Astrocyte (in vitro differentiated cells and primary cell): ENCODE results near the gene PLCL1. TPM values are rescaled to one million over a fixed set of nuclear protein-coding genes. Genes with fewer than 3 reads are reported as not detected.

Experiments used
- DNase-seq: peaks from one replicate; pipeline ENCODE4 v3.0.0-alpha.2; 2010; ENCODE audit warnings: low read depth
- FAIRE-seq: peaks from 2 replicates; lab custom pipeline; 2011; peaks lifted over from hg19 to GRCh38; lab: Jason Lieb, UNC
- H2AFZ ChIP-seq: 2 replicates; pipeline ENCODE4 v1.6.0; 2012; ENCODE audit warnings: low read depth, low read length, inconsistent platforms
- H3K27ac ChIP-seq: 2 replicates; pipeline ENCODE4 v1.5.1; 2011; ENCODE audit warnings: low read depth, low read length, inconsistent platforms
- H3K27me3 ChIP-seq: 2 replicates; pipeline ENCODE4 v1.6.0; 2011; ENCODE audit warnings: low read length, inconsistent platforms; ENCODE audit not compliant: insufficient read depth
- H3K36me3 ChIP-seq: 2 replicates; pipeline ENCODE4 v1.5.1; 2011; ENCODE audit warnings: low read length, inconsistent platforms; ENCODE audit not compliant: insufficient read depth
- H3K4me1 ChIP-seq: 2 replicates; pipeline ENCODE4 v1.5.1; 2011; ENCODE audit warnings: low read length, inconsistent platforms; ENCODE audit not compliant: insufficient read depth
- H3K4me2 ChIP-seq: 2 replicates; pipeline ENCODE4 v1.6.0; 2012; ENCODE audit warnings: low read length, inconsistent platforms
- H3K4me3 ChIP-seq: 2 replicates; pipeline ENCODE4 v1.5.1; 2011; ENCODE audit warnings: low read depth, mild to moderate bottlenecking, low read length, inconsistent platforms; ENCODE audit not compliant: insufficient read depth
- H3K79me2 ChIP-seq: 2 replicates; pipeline ENCODE4 v1.6.0; 2012; ENCODE audit warnings: mild to moderate bottlenecking, low read length, inconsistent platforms; ENCODE audit not compliant: insufficient read depth
- H3K9ac ChIP-seq: 2 replicates; pipeline ENCODE4 v1.6.0; 2012; ENCODE audit warnings: mild to moderate bottlenecking, low read length, inconsistent platforms
- H3K9me3 ChIP-seq: 2 replicates; pipeline ENCODE4 v1.5.1; 2012; ENCODE audit warnings: low read depth, mild to moderate bottlenecking, low read length, inconsistent platforms; ENCODE audit not compliant: insufficient read depth
- H4K20me1 ChIP-seq: 2 replicates; pipeline ENCODE4 v1.6.0; 2012; ENCODE audit warnings: low read length, inconsistent platforms; ENCODE audit not compliant: insufficient read depth
- H3K27ac Mint-ChIP-seq: one replicate; pipeline ENCODE4 v1.8.0; 2021; ENCODE audit warnings: mild to moderate bottlenecking, mixed read lengths; ENCODE audit not compliant: unreplicated experiment
- H3K27me3 Mint-ChIP-seq: one replicate; pipeline ENCODE4 v1.8.0; 2021; ENCODE audit warnings: low read depth, mixed read lengths; ENCODE audit not compliant: unreplicated experiment
- H3K36me3 Mint-ChIP-seq: one replicate; pipeline ENCODE4 v1.8.0; 2021; ENCODE audit warnings: low read depth, mixed read lengths; ENCODE audit not compliant: unreplicated experiment
- H3K4me1 Mint-ChIP-seq: one replicate; pipeline ENCODE4 v1.8.0; 2021; ENCODE audit warnings: low read depth, mixed read lengths; ENCODE audit not compliant: unreplicated experiment
- H3K4me3 Mint-ChIP-seq: one replicate; pipeline ENCODE4 v1.8.0; 2021; ENCODE audit warnings: mild to moderate bottlenecking, moderate library complexity, mixed read lengths; ENCODE audit not compliant: unreplicated experiment
- H3K9me3 Mint-ChIP-seq: one replicate; pipeline ENCODE4 v1.8.0; 2021; ENCODE audit warnings: mild to moderate bottlenecking, mixed read lengths; ENCODE audit not compliant: unreplicated experiment
- EZH2 ChIP-seq: IDR thresholded peaks from 2 replicates; pipeline ENCODE4 v1.6.1; 2012; ENCODE audit warnings: mild to moderate bottlenecking, low read length, inconsistent platforms; ENCODE audit not compliant: insufficient read depth
- total RNA-seq: library from RNA; stranded (reverse); gene quantifications from 2 replicates; pipeline ENCODE4 v1.2.1, GENCODE V29; 2021
- TF ChIP-seq, protein P1 (sequence below): IDR thresholded peaks from 2 replicates; pipeline ENCODE4 v1.5.1; 2011; ENCODE audit warnings: low read depth, mild to moderate bottlenecking, inconsistent platforms, low read length, moderate library complexity; ENCODE audit not compliant: insufficient read depth

Gene PLCL1
- total RNA-seq, 1 donor from 2014 or later: 0.84 TPM

DNA sequence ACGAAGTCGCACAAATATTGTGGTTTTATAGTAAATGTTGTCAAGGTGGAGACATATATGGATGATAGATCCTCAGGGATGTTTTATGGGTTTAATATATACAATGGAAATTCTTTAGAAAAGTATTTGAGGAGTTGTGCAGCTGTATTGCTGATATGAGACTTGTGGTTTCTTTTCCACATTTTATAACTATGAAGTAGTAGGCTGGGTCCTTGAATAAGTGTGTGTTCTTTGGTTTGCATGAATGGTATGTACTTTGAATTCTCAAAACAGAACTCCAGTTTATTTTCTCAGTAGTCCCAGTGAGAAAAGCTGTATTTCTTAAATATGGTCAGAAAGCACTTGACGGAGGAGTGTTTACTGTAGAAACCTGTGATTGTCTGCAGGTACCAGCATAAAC, 42.4 kb downstream of the PLCL1 start:
- H3K27ac Mint-ChIP-seq: peak overlapping the region; percentile 21

GRCh38 chr2:197847651-197848401, 43.4 kb downstream of the PLCL1 start:
- DNase-seq: peak; percentile 6
- H3K36me3 ChIP-seq: no peaks in the 10 kb centered on the region
- H3K27me3 Mint-ChIP-seq: peaks cover 4% of the 10 kb centered on the region
- peaks cover 2% of the 10 kb centered on the region for H3K27me3 ChIP-seq
- no peaks in the 10 kb centered on the region for H3K9me3 Mint-ChIP-seq
- TF ChIP-seq, protein P1, sequence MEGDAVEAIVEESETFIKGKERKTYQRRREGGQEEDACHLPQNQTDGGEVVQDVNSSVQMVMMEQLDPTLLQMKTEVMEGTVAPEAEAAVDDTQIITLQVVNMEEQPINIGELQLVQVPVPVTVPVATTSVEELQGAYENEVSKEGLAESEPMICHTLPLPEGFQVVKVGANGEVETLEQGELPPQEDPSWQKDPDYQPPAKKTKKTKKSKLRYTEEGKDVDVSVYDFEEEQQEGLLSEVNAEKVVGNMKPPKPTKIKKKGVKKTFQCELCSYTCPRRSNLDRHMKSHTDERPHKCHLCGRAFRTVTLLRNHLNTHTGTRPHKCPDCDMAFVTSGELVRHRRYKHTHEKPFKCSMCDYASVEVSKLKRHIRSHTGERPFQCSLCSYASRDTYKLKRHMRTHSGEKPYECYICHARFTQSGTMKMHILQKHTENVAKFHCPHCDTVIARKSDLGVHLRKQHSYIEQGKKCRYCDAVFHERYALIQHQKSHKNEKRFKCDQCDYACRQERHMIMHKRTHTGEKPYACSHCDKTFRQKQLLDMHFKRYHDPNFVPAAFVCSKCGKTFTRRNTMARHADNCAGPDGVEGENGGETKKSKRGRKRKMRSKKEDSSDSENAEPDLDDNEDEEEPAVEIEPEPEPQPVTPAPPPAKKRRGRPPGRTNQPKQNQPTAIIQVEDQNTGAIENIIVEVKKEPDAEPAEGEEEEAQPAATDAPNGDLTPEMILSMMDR: no peak
- TF ChIP-seq EZH2: no peak
- H4K20me1 ChIP-seq: no peaks in the 10 kb centered on the region
- peaks cover 17% of the 10 kb centered on the region for H3K4me1 Mint-ChIP-seq
- H3K4me3 Mint-ChIP-seq: no peak overlapping the region
- no peak overlapping the region for H3K4me3 ChIP-seq
- no peak overlapping the region for H3K27ac ChIP-seq
- H3K4me2 ChIP-seq: no peak overlapping the region
- H3K9me3 ChIP-seq: no peaks in the 10 kb centered on the region
- H3K36me3 Mint-ChIP-seq: no peaks in the 10 kb centered on the region
- H3K4me1 ChIP-seq: peaks cover 7% of the 10 kb centered on the region
- FAIRE-seq: no peak
- H3K27ac Mint-ChIP-seq: peak overlapping the region; percentile 1
- no peaks in the 10 kb centered on the region for H3K79me2 ChIP-seq
- H2AFZ ChIP-seq: no peak overlapping the region
- H3K9ac ChIP-seq: no peak overlapping the region

More for the DNA sequence above, 42.4 kb downstream of the PLCL1 start:
- Histone ChIP-seq H3K4me2 (peak overlapping the region; percentile 21), H2AFZ (no peak overlapping the region), H3K27ac (peak overlapping the region; percentile 4), H3K79me2 (no peaks in the 10 kb centered on the region), H3K36me3 (no peaks in the 10 kb centered on the region), H3K27me3 (peaks cover 2% of the 10 kb centered on the region), H3K4me1 (peaks cover 7% of the 10 kb centered on the region), H4K20me1 (no peaks in the 10 kb centered on the region), H3K9ac (no peak overlapping the region), H3K9me3 (no peaks in the 10 kb centered on the region), H3K4me3 (no peak overlapping the region)
- TF ChIP-seq EZH2: no peak
- TF ChIP-seq, protein P1: no peak
- FAIRE-seq (no peak), DNase-seq (peak; percentile 70)
- peaks cover 2% of the 10 kb centered on the region for H3K9me3 Mint-ChIP-seq
- no peaks in the 10 kb centered on the region for H3K36me3 Mint-ChIP-seq
- H3K4me3 Mint-ChIP-seq: no peak overlapping the region
- H3K4me1 Mint-ChIP-seq: peaks cover 17% of the 10 kb centered on the region
- peaks cover 9% of the 10 kb centered on the region for H3K27me3 Mint-ChIP-seq

DNA sequence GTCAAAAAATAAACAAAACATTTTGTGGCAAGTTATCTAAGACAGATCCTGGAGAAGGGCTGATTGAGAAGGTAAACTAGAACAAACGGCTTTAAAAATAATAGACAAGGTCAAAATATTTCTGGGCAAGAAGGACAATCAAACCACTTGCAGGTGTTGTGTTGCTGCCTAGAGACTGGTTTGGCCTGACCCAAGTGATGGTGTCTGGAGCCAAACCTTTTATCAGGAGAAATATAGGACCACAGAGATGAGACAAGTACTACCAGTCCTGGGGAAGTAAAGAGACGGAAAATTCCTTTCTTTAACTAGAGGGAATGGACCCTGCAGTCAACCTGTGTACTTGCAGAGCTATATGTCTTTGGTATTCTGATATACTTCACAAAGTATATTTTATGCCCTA, 44.2 kb downstream of the PLCL1 start:
- DNase-seq (no peak), FAIRE-seq (no peak)
- H3K27me3 ChIP-seq: peaks cover 2% of the 10 kb centered on the region
- Mint-ChIP-seq H3K27me3 (peaks cover 4% of the 10 kb centered on the region), H3K4me1 (peaks cover 17% of the 10 kb centered on the region), H3K36me3 (no peaks in the 10 kb centered on the region), H3K9me3 (no peaks in the 10 kb centered on the region), H3K27ac (no peak overlapping the region), H3K4me3 (no peak overlapping the region)
- no peak overlapping the region for H3K4me2 ChIP-seq
- H3K36me3 ChIP-seq: no peaks in the 10 kb centered on the region
- no peak overlapping the region for H3K9ac ChIP-seq
- no peak overlapping the region for H2AFZ ChIP-seq
- H3K4me3 ChIP-seq: no peak overlapping the region
- no peaks in the 10 kb centered on the region for H4K20me1 ChIP-seq
- H3K4me1 ChIP-seq: peaks cover 7% of the 10 kb centered on the region
- no peak for TF ChIP-seq EZH2
- TF ChIP-seq, protein P1: no peak
- no peak overlapping the region for H3K27ac ChIP-seq
- no peaks in the 10 kb centered on the region for H3K9me3 ChIP-seq
- H3K79me2 ChIP-seq: no peaks in the 10 kb centered on the region
